GM12878 (cell line): ENCODE data around the gene GH2. TPM values are rescaled to one million over a fixed set of nuclear protein-coding genes. Genes with fewer than 3 reads are reported as not detected.
A peak's percentile ranks its signal among the peaks of the same experiment; 100 is the strongest.
"Not testable (repeated sequence)": the region's sequence is repeated elsewhere in the genome, so short reads cannot be mapped to it uniquely, and the experiment has no call there.

ENCODE experiments used
- ATAC-seq: fragments of 200-7000 bp; cut with Tn5 transposase; 3 replicates; pipeline ENCODE4 v1.9.1; 2020; ENCODE audit warnings: mild to moderate bottlenecking, moderate library complexity
- BruUV-seq: library from RNA; stranded (reverse); fragments of 400-500 nt; replicated peaks from 2 replicates; lab custom pipeline; 2021; lab: Mats Ljungman, UMichigan
- CTCF ChIA-PET: fragments of 300-600 bp; sonication (Branson Sonifier 250); formaldehyde crosslinking; extraction: SDS; loops from one replicate; lab custom pipeline; 2021; ENCODE audit warnings: inconsistent platforms; lab: Yijun Ruan, JAX
- POLR2A ChIA-PET: fragments of 350-600 bp; formaldehyde crosslinking; extraction: SDS; loops from one replicate; lab custom pipeline; 2021; ENCODE audit warnings: inconsistent platforms; lab: Charles Lee
- RAD21 ChIA-PET: fragments of 300-600 bp; sonication (Branson Sonifier 250); formaldehyde crosslinking; loops from one replicate; lab custom pipeline; 2023; ENCODE audit warnings: antibody characterized with exemption; ENCODE audit not compliant: unreplicated experiment; lab: Charles Lee
- SMC1A ChIA-PET: fragments of 300-600 bp; sonication (Branson Sonifier 250); formaldehyde crosslinking; loops from one replicate; lab custom pipeline; 2023; ENCODE audit not compliant: unreplicated experiment, uncharacterized antibody; lab: Charles Lee
- DNase-seq: peaks from one replicate; pipeline ENCODE4 v3.0.0-alpha.2; 2011; ENCODE audit warnings: low read depth, low spot score
- FAIRE-seq: peaks from 3 replicates; lab custom pipeline; 2011; peaks lifted over from hg19 to GRCh38; lab: Jason Lieb, UNC
- H2AFZ ChIP-seq: 2 replicates; pipeline ENCODE4 v1.6.0; 2011; ENCODE audit warnings: low read depth, low read length, control low read depth; ENCODE audit not compliant: control insufficient read depth
- H3K27ac ChIP-seq: 2 replicates; pipeline ENCODE4 v1.5.1; 2011; ENCODE audit warnings: control low read depth; ENCODE audit not compliant: control insufficient read depth, insufficient read depth
- H3K27me3 ChIP-seq, 2 experiments: replicated peaks in 1 of 2; 2 replicates each; pipeline versions ENCODE4 v1.6.0 to v1.6.1; 2011; ENCODE audit warnings: low read length in 1 of 2; ENCODE audit not compliant: control insufficient read depth in 2 of 2, insufficient read depth in 2 of 2
- H3K36me3 ChIP-seq, 2 experiments: 2 replicates each; pipeline ENCODE4 v1.5.1; 2011; ENCODE audit warnings: low read length in 1 of 2; ENCODE audit not compliant: control insufficient read depth in 2 of 2, insufficient read depth in 2 of 2
- H3K4me1 ChIP-seq: 2 replicates; pipeline ENCODE4 v1.6.1; 2011; ENCODE audit warnings: mild to moderate bottlenecking, low read length, moderate library complexity, mixed read lengths; ENCODE audit not compliant: control insufficient read depth, insufficient read depth
- H3K4me2 ChIP-seq: 2 replicates; pipeline ENCODE4 v1.6.0; 2011; ENCODE audit warnings: control low read depth; ENCODE audit not compliant: control insufficient read depth, insufficient read depth
- H3K4me3 ChIP-seq: fragments of 200-600 bp; sonication (generic); 2 replicates; pipeline ENCODE4 v1.5.1; 2016
- H3K79me2 ChIP-seq: 2 replicates; pipeline ENCODE4 v1.6.0; 2011; ENCODE audit warnings: low read length; ENCODE audit not compliant: control insufficient read depth, insufficient read depth
- H3K9ac ChIP-seq: 2 replicates; pipeline ENCODE4 v1.8.0; 2011; ENCODE audit warnings: low read length, control low read depth, mixed read lengths; ENCODE audit not compliant: control insufficient read depth, insufficient read depth
- H3K9me3 ChIP-seq: replicated peaks from 3 replicates; pipeline ENCODE4 v1.5.1; 2011; ENCODE audit warnings: mild to moderate bottlenecking, low read length; ENCODE audit not compliant: control insufficient read depth, insufficient read depth
- H4K20me1 ChIP-seq: 2 replicates; pipeline ENCODE4 v1.6.0; 2011; ENCODE audit not compliant: control insufficient read depth, insufficient read depth
- CHD4 ChIP-seq: fragments of 200-600 bp; sonication (generic); IDR thresholded peaks from 2 replicates; pipeline ENCODE4 v1.6.1; 2016; ENCODE audit warnings: mild to moderate bottlenecking
- IKZF2 ChIP-seq, 2 experiments: fragments of 450-650 bp; IDR thresholded peaks; 2 replicates each; pipeline ENCODE4 v1.6.1; 2017; ENCODE audit warnings: mild to moderate bottlenecking in 2 of 2, moderate library complexity in 2 of 2
- MTA2 ChIP-seq: fragments of 450-650 bp; IDR thresholded peaks from 2 replicates; pipeline ENCODE4 v1.6.1; 2016; ENCODE audit warnings: low read depth, mild to moderate bottlenecking, moderate library complexity
- NBN ChIP-seq: fragments of 450-650 bp; IDR thresholded peaks from 2 replicates; pipeline ENCODE4 v1.6.1; 2016
- PML ChIP-seq: IDR thresholded peaks from 2 replicates; pipeline ENCODE4 v1.6.1; 2012; ENCODE audit warnings: low read length, inconsistent platforms
- POLR2A ChIP-seq: IDR thresholded peaks from 2 replicates; pipeline ENCODE4 v1.6.1; 2011; ENCODE audit warnings: low read depth, mild to moderate bottlenecking, low read length
- POLR2AphosphoS5 ChIP-seq: IDR thresholded peaks from 2 replicates; pipeline ENCODE4 v1.6.1; 2011; ENCODE audit warnings: mild to moderate bottlenecking, low read length, inconsistent platforms
- TAF1 ChIP-seq: IDR thresholded peaks from 2 replicates; pipeline ENCODE4 v1.6.1; 2011; ENCODE audit warnings: mild to moderate bottlenecking, low read depth, low read length, borderline replicate concordance
- TCF12 ChIP-seq: IDR thresholded peaks from 2 replicates; pipeline ENCODE4 v1.6.1; 2011; ENCODE audit warnings: low read depth, mild to moderate bottlenecking, low read length
- TCF3 ChIP-seq: IDR thresholded peaks from 2 replicates; pipeline ENCODE4 v1.6.1; 2012; ENCODE audit warnings: low read depth, mild to moderate bottlenecking, low read length, borderline replicate concordance; ENCODE audit not compliant: insufficient read depth
- YY1 ChIP-seq: IDR thresholded peaks from 2 replicates; pipeline ENCODE4 v1.6.1; 2011; ENCODE audit warnings: low read depth, mild to moderate bottlenecking, low read length
- ZNF217 ChIP-seq: fragments of 450-650 bp; IDR thresholded peaks from 2 replicates; pipeline ENCODE4 v1.6.1; 2017; ENCODE audit warnings: antibody characterized with exemption, mild to moderate bottlenecking
- ZNF24 ChIP-seq: fragments of 450-650 bp; IDR thresholded peaks from 2 replicates; pipeline ENCODE4 v1.6.1; 2017; ENCODE audit warnings: antibody characterized with exemption, mild to moderate bottlenecking
- ZNF384 ChIP-seq: IDR thresholded peaks from 2 replicates; pipeline ENCODE4 v1.6.1; 2012; ENCODE audit warnings: low read depth, mild to moderate bottlenecking, low read length, improper control_type of control experiment, borderline replicate concordance
- WGBS: methylation state at CpG from one replicate; pipeline ENCODE4 v1.1.6; 2016; ENCODE audit warnings: low lambda C conversion rate; ENCODE audit not compliant: insufficient replicate concordance, insufficient coverage; ENCODE audit errors: missing lambda C conversion rate; 5-methylcytosine and 5-hydroxymethylcytosine counted together
- in situ Hi-C: fragments of 300-500 bp; cut with MboI; formaldehyde crosslinking; loops from 9 replicates; pipeline ENCODE4 v1.14.3; 2018; ENCODE audit warnings: mixed read lengths
- intact Hi-C: fragments of 100-400 bp; cut with micrococcal nuclease; formaldehyde crosslinking; loops from one replicate; pipeline ENCODE4 v1.14.2; 2022; ENCODE audit not compliant: unreplicated experiment
- polyA plus RNA-seq, 11 experiments: library from polyadenylated mRNA; depleted of rRNA in 4 of 11; unstranded in 6 of 11; stranded (reverse) in 5 of 11; fragments of >200 nt; fragmentation: Nextera tagmentation in 4 of 11; fragmentation: Illumina TruSeq in 1 of 11; extraction: Ambion mirVana in 4 of 11; extraction: Trizol in 1 of 11; gene quantifications; 1 replicate in 1 of 11; 2 replicates in 10 of 11; pipeline versions ENCODE4 v1.2.1 to v1.2.3, GENCODE V29; 2011 to 2016; ENCODE audit warnings: inconsistent platforms in 2 of 11, missing spikeins in 2 of 11, low read depth in 1 of 11
- total RNA-seq, 4 experiments: library from RNA; depleted of rRNA in 3 of 4; stranded (reverse); fragments of >200 nt in 3 of 4; fragmentation: Illumina TruSeq in 1 of 4; extraction: Trizol in 1 of 4; gene quantifications; 2 replicates each; pipeline versions ENCODE4 v1.2.1 to v1.2.3, GENCODE V29; 2013 to 2021
- TF ChIP-seq, protein P1 (sequence below): fragments of 450-650 bp; conservative IDR thresholded peaks from 2 replicates; pipeline ENCODE4 v1.6.1; 2017; ENCODE audit warnings: mild to moderate bottlenecking, moderate library complexity
- TF ChIP-seq, protein P2 (sequence below): fragments of 450-650 bp; IDR thresholded peaks from 2 replicates; pipeline ENCODE4 v1.6.1; 2016; ENCODE audit warnings: mild to moderate bottlenecking
- TF ChIP-seq, protein P3 (sequence below): fragments of 450-650 bp; IDR thresholded peaks from 2 replicates; pipeline ENCODE4 v1.6.1; 2016; ENCODE audit warnings: mild to moderate bottlenecking, moderate library complexity, borderline replicate concordance

Gene GH2
- total and polyA plus RNA-seq, 10 of the 15 experiments (the other 5 are each of a cell fraction or from before 2014, with no cell fraction given) = not detected

DNA sequence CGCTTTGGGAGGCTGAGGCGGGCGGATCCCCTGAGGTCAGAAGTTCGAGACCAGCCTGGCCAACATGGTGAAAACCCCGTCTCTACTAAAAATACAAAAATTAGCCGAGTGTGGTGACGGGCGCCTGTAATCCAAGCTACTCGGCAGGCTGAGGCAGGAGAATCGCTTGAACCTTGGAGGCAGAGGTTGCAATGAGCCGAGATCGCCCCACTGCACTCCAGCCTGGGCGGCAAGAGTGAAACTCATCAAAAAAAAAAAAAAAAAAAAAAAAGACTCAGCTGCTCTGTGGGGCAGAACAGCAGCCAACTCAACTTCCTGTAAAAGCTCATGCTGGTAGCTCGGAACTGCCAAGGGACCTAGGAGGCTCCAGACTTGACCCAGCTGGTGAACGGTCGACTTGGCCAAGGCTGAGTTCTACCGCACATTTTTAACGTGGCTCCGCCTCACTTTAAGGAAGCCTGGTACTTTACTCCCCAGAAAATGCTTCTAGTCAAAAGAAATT, 38.3 kb downstream of the GH2 start:
- peak; percentile 53 for DNase-seq
- ATAC-seq = peak; percentile 59
- TF ChIP-seq YY1 = 0 out of 2 replicates have a peak, but pooled peaks have one; percentile 1
- TF ChIP-seq TCF12 = peak; percentile 52; the same call in 1 of the 2 replicates
- peak; percentile 36; the same call in 1 of the 2 replicates for TF ChIP-seq NBN
- peak; percentile 68 for TF ChIP-seq POLR2AphosphoS5
- TF ChIP-seq TCF3 = 0 out of 2 replicates have a peak, but pooled peaks have one; percentile 40
- TF ChIP-seq POLR2A = peak; percentile 68
- peak; percentile 94 for TF ChIP-seq ZNF217
- peak; percentile 52; the same call in 1 of the 2 replicates for TF ChIP-seq ZNF24
- TF ChIP-seq IKZF2 (IDR thresholded peaks at IDR 0.05) = peak in 1 of 2 experiments; percentile 17; a peak in 1 of 4 replicates
- TF ChIP-seq, protein P1, sequence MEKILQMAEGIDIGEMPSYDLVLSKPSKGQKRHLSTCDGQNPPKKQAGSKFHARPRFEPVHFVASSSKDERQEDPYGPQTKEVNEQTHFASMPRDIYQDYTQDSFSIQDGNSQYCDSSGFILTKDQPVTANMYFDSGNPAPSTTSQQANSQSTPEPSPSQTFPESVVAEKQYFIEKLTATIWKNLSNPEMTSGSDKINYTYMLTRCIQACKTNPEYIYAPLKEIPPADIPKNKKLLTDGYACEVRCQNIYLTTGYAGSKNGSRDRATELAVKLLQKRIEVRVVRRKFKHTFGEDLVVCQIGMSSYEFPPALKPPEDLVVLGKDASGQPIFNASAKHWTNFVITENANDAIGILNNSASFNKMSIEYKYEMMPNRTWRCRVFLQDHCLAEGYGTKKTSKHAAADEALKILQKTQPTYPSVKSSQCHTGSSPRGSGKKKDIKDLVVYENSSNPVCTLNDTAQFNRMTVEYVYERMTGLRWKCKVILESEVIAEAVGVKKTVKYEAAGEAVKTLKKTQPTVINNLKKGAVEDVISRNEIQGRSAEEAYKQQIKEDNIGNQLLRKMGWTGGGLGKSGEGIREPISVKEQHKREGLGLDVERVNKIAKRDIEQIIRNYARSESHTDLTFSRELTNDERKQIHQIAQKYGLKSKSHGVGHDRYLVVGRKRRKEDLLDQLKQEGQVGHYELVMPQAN = 0 out of 2 replicates have a peak, but pooled peaks have one; percentile 85
- TF ChIP-seq ZNF384 = peak; percentile 87
- peak; percentile 90; the same call in 1 of the 2 replicates for TF ChIP-seq CHD4
- TF ChIP-seq, protein P2, sequence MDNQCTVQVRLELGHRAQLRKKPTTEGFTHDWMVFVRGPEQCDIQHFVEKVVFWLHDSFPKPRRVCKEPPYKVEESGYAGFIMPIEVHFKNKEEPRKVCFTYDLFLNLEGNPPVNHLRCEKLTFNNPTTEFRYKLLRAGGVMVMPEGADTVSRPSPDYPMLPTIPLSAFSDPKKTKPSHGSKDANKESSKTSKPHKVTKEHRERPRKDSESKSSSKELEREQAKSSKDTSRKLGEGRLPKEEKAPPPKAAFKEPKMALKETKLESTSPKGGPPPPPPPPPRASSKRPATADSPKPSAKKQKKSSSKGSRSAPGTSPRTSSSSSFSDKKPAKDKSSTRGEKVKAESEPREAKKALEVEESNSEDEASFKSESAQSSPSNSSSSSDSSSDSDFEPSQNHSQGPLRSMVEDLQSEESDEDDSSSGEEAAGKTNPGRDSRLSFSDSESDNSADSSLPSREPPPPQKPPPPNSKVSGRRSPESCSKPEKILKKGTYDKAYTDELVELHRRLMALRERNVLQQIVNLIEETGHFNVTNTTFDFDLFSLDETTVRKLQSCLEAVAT = peak; percentile 45; the same call in 1 of the 2 replicates
- peak; percentile 77 for TF ChIP-seq TAF1
- TF ChIP-seq, protein P3, sequence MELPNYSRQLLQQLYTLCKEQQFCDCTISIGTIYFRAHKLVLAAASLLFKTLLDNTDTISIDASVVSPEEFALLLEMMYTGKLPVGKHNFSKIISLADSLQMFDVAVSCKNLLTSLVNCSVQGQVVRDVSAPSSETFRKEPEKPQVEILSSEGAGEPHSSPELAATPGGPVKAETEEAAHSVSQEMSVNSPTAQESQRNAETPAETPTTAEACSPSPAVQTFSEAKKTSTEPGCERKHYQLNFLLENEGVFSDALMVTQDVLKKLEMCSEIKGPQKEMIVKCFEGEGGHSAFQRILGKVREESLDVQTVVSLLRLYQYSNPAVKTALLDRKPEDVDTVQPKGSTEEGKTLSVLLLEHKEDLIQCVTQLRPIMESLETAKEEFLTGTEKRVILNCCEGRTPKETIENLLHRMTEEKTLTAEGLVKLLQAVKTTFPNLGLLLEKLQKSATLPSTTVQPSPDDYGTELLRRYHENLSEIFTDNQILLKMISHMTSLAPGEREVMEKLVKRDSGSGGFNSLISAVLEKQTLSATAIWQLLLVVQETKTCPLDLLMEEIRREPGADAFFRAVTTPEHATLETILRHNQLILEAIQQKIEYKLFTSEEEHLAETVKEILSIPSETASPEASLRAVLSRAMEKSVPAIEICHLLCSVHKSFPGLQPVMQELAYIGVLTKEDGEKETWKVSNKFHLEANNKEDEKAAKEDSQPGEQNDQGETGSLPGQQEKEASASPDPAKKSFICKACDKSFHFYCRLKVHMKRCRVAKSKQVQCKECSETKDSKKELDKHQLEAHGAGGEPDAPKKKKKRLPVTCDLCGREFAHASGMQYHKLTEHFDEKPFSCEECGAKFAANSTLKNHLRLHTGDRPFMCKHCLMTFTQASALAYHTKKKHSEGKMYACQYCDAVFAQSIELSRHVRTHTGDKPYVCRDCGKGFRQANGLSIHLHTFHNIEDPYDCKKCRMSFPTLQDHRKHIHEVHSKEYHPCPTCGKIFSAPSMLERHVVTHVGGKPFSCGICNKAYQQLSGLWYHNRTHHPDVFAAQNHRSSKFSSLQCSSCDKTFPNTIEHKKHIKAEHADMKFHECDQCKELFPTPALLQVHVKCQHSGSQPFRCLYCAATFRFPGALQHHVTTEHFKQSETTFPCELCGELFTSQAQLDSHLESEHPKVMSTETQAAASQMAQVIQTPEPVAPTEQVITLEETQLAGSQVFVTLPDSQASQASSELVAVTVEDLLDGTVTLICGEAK = 0 out of 2 replicates have a peak, but pooled peaks have one; percentile 2
- TF ChIP-seq PML = peak; percentile 54; the same call in 1 of the 2 replicates
- peak; percentile 49 for TF ChIP-seq MTA2

More for the DNA sequence above, 38.3 kb downstream of the GH2 start:
- H3K9me3 ChIP-seq, H3K36me3 ChIP-seq, H4K20me1 ChIP-seq, H3K27me3 ChIP-seq: not testable (repeated sequence)
- BruUV-seq = TSS peak; percentile 95
- RAD21 ChIA-PET = interaction anchor here (0.6 to 1.2 kb wide), 6 partner anchors 85 to 231 kb away, joined by 3 to 8 read pairs (median 4); partner anchors contain the start of gene MAP3K3
- SMC1A ChIA-PET = interaction anchor here (0.5 to 2.0 kb wide), 4 partner anchors 15 to 286 kb away, joined by 3 to 8 read pairs (median 4); no protein-coding TSS in a partner anchor
- peak overlapping the region; percentile 86 for H3K4me3 ChIP-seq
- POLR2A ChIA-PET = interaction anchor here (0.6 to 3.5 kb wide), 27 partner anchors 9 to 1074 kb away, joined by 3 to 24 read pairs (median 4); partner anchors contain the start of genes CCDC47, DDX42, FTSJ3 and MAP3K3
- peak overlapping the region; percentile 80 for H3K27ac ChIP-seq
- CTCF ChIA-PET = interaction anchor here (0.6 to 7.0 kb wide), 11 partner anchors 13 to 414 kb away, joined by 3 to 51 read pairs (median 4); no protein-coding TSS in a partner anchor
- 1% methylated on average over 18 of the region's 19 CpGs for WGBS
- FAIRE-seq = peak; percentile 23
- peak overlapping the region; percentile 83 for H3K9ac ChIP-seq
- H2AFZ ChIP-seq = peak overlapping the region; percentile 84
- H3K4me1 ChIP-seq = peaks cover 22% of the 10 kb centered on the region
- H3K79me2 ChIP-seq = peaks cover 41% of the 10 kb centered on the region
- peak overlapping the region; percentile 86 for H3K4me2 ChIP-seq
- intact Hi-C loops (loop anchor here (2.0 to 5.0 kb wide), 3 partner anchors 71 to 146 kb away; partner anchors contain the start of genes CCDC47, DDX42 and STRADA), in situ Hi-C loops (loop anchor here (10.0 to 25.0 kb wide), 2 partner anchors 406 to 661 kb away; partner anchors contain the start of genes CEP95, CYB561 and DDX5)
